HEK293 (cell line): ENCODE measurements around the gene DR1.

Experiments
- SCRT1 ChIP-seq: fragments of 450-650 bp; formaldehyde crosslinking; IDR thresholded peaks from 2 replicates; pipeline ENCODE4 v1.5.1; 2016; ENCODE audit warnings: missing biosample characterization, missing genetic modification characterization, borderline replicate concordance
- ZNF274 ChIP-seq, 2 experiments: fragments of 200-500 bp in 1 of 2; fragments of 450-650 bp in 1 of 2; sonication (Bioruptor generic) in 1 of 2; formaldehyde crosslinking in 1 of 2; IDR thresholded peaks; 2 replicates each; pipeline versions ENCODE4 v1.5.1 to v1.6.1; 2014 to 2016; ENCODE audit warnings: borderline replicate concordance in 1 of 2, inconsistent platforms in 1 of 2, low read length in 1 of 2, missing biosample characterization in 1 of 2, missing genetic modification characterization in 1 of 2

- TF ChIP-seq SCRT1 (tag by site-specific recombination), result no peak
- TF ChIP-seq ZNF274 (IDR thresholded peaks at IDR 0.05; ENCODE audit: low read length), result no peak
- no peak for TF ChIP-seq ZNF274 (tag by site-specific recombination; IDR thresholded peaks at IDR 0.05; ENCODE audit: borderline replicate concordance)
Observed at GRCh38 chr1:93411000-93411399, 65.3 kb downstream of the DR1 start.
